GM13976 (cell line): Measurements from ENCODE around the gene WWOX.

Experiments used
- DNase-seq: peaks from one replicate; pipeline ENCODE4 v3.0.0; 2012; ENCODE audit warnings: low spot score
- CTCF ChIP-seq: IDR thresholded peaks from 2 replicates; pipeline ENCODE4 v1.5.1; 2012; ENCODE audit warnings: borderline replicate concordance, mild to moderate bottlenecking; ENCODE audit not compliant: insufficient read depth; ENCODE audit errors: extremely low read depth, missing control alignments, control extremely low read depth
- in situ Hi-C: fragments of 300-500 bp; cut with MboI; formaldehyde crosslinking; loops from one replicate; pipeline ENCODE4 v1.12.0; 2022; ENCODE audit warnings: low sequenced_read_pairs, mixed read lengths, inconsistent platforms; ENCODE audit not compliant: unreplicated experiment

Gene WWOX

GRCh38 chr16:78805556-78805955 is 706.1 kb downstream of the WWOX start:
- no peak for DNase-seq
- no peak for TF ChIP-seq CTCF
- in situ Hi-C loops = no loop called here

GRCh38 chr16:78811247-78811646 is 711.8 kb downstream of the WWOX start:
- in situ Hi-C loops = no loop called here
- TF ChIP-seq CTCF = no peak
- no peak for DNase-seq

GRCh38 chr16:78812582-78812981 is 713.1 kb downstream of the WWOX start:
- TF ChIP-seq CTCF = no peak
- in situ Hi-C loops = no loop called here
- no peak for DNase-seq

- in situ Hi-C loops = no loop called here
- DNase-seq = no peak
- TF ChIP-seq CTCF = no peak
Observed at GRCh38 chr16:78813661-78814311, 714.3 kb downstream of the WWOX start.

- DNase-seq = no peak
- in situ Hi-C loops = no loop called here
- TF ChIP-seq CTCF = no peak
Observed at GRCh38 chr16:78815713-78816112, 716.3 kb downstream of the WWOX start.

GRCh38 chr16:78816499-78817195 is 717.2 kb downstream of the WWOX start:
- no peak for DNase-seq
- no peak for TF ChIP-seq CTCF
- in situ Hi-C loops = no loop called here
